Measurements from ENCODE around the gene ITIH4. TPM values are rescaled to one million over a fixed set of nuclear protein-coding genes. Genes with fewer than 3 reads are reported as not detected.

Gene ITIH4
- total and polyA plus RNA-seq, 9 of the 15 experiments (the other 6 are each of a cell fraction or from before 2014, with no cell fraction given) = 0.09 to 0.62 (median 0.20) TPM; not detected in 6

- in situ Hi-C loops (cut with MboI) = no loop called here
- CTCF ChIA-PET (ENCODE audit: low intra/inter-chr PET ratio) = interaction anchor here (0.7 kb wide), 1 partner anchor 375 kb away, joined by 6 read pairs; no protein-coding TSS in a partner anchor
- DNase-seq (ENCODE audit: extremely low read depth in 1 of 4, low spot score in 3 of 4) = peak; percentile 87 to 91 (median 90)
- intact Hi-C loops (cut with micrococcal nuclease) = no loop called here
- Histone ChIP-seq H3K9me3 (replicated peaks; ENCODE audit: control insufficient read depth, insufficient read depth, low read depth, low read length) (no peaks in the 10 kb centered on the region), H3K4me3 (peak within 1 kb of the TSS; percentile 80), H3K9ac (ENCODE audit: insufficient read depth in 1 of 2, low read depth in 2 of 2, low read length in 2 of 2) (peak within 1 kb of the TSS; percentile 83 to 87), H4K20me1 (replicated peaks; ENCODE audit: control insufficient read depth, insufficient read depth, low read length) (no peaks in the 10 kb centered on the region), H3K27me3 (ENCODE audit: control insufficient read depth in 2 of 2, insufficient read depth in 2 of 2, low read length in 2 of 2) (no peaks in the 10 kb centered on the region), H3K4me2 (ENCODE audit: insufficient read depth, low read length) (peak within 1 kb of the TSS; percentile 93), H3K27ac (ENCODE audit: extremely low read depth, low read depth, low read length) (peak within 1 kb of the TSS; percentile 88), H2AFZ (ENCODE audit: low read depth, low read length) (peak within 1 kb of the TSS; percentile 94), H3K79me2 (ENCODE audit: control insufficient read depth, insufficient read depth, low read length) (peaks cover 24% of the 10 kb centered on the region), H3K4me1 (replicated peaks in 1 of 2; ENCODE audit: control insufficient read depth in 2 of 2, insufficient read depth in 2 of 2, low read length in 2 of 2) (peaks cover 3 to 4% of the 10 kb centered on the region in 2 experiments; a peak in 2 of 5 replicates), H3K9me1 (ENCODE audit: control insufficient read depth, insufficient read depth, low read length) (no peaks in the 10 kb centered on the region), H3K36me3 (ENCODE audit: control insufficient read depth, insufficient read depth, low read length) (peaks cover 13% of the 10 kb centered on the region; the same call in 1 of the 3 replicates)
- BruUV-seq (replicated peaks) = no TSS peak
- FAIRE-seq = peak; percentile 82
- WGBS (ENCODE audit: insufficient coverage, low coverage, missing lambda C conversion rate) = under 1% methylated on average over 32 of the region's 67 CpGs
- POLR2A ChIA-PET = interaction anchor here (0.7 to 1.5 kb wide), 6 partner anchors 10 to 210 kb away, joined by 3 to 7 read pairs (median 4); no protein-coding TSS in a partner anchor
- ATAC-seq = peak; percentile 99
- no peak for TF ChIP-seq MIER1 (IDR thresholded peaks at IDR 0.05; ENCODE audit: low read depth)
- no peak for TF ChIP-seq PHTF2 (CRISPR knock-in tag; IDR thresholded peaks at IDR 0.05)
- TF ChIP-seq, protein P1, sequence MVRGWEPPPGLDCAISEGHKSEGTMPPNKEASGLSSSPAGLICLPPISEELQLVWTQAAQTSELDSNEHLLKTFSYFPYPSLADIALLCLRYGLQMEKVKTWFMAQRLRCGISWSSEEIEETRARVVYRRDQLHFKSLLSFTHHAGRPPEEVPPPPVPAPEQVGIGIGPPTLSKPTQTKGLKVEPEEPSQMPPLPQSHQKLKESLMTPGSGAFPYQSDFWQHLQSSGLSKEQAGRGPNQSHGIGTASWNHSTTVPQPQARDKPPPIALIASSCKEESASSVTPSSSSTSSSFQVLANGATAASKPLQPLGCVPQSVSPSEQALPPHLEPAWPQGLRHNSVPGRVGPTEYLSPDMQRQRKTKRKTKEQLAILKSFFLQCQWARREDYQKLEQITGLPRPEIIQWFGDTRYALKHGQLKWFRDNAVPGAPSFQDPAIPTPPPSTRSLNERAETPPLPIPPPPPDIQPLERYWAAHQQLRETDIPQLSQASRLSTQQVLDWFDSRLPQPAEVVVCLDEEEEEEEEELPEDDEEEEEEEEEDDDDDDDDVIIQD (CRISPR knock-in tag; IDR thresholded peaks at IDR 0.05) = no peak
- TF ChIP-seq, protein P2, sequence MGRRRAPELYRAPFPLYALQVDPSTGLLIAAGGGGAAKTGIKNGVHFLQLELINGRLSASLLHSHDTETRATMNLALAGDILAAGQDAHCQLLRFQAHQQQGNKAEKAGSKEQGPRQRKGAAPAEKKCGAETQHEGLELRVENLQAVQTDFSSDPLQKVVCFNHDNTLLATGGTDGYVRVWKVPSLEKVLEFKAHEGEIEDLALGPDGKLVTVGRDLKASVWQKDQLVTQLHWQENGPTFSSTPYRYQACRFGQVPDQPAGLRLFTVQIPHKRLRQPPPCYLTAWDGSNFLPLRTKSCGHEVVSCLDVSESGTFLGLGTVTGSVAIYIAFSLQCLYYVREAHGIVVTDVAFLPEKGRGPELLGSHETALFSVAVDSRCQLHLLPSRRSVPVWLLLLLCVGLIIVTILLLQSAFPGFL (CRISPR knock-in tag; IDR thresholded peaks at IDR 0.05) = no peak
- TF ChIP-seq TEAD1 (CRISPR knock-in tag; IDR thresholded peaks at IDR 0.05) = no peak
- no peak for TF ChIP-seq FOSL1 (tag; conservative IDR thresholded peaks at IDR 0.05)
- no peak for TF ChIP-seq ZNF445 (CRISPR knock-in tag; IDR thresholded peaks at IDR 0.05; ENCODE audit: low read depth)
- TF ChIP-seq NFXL1 (CRISPR knock-in tag; IDR thresholded peaks at IDR 0.05) = no peak
- no peak for TF ChIP-seq SRSF1 (IDR thresholded peaks at IDR 0.05; ENCODE audit: low read depth, low read length)
- no peak for TF ChIP-seq ZNF239 (CRISPR knock-in tag; IDR thresholded peaks at IDR 0.05)
- TF ChIP-seq, protein P3, sequence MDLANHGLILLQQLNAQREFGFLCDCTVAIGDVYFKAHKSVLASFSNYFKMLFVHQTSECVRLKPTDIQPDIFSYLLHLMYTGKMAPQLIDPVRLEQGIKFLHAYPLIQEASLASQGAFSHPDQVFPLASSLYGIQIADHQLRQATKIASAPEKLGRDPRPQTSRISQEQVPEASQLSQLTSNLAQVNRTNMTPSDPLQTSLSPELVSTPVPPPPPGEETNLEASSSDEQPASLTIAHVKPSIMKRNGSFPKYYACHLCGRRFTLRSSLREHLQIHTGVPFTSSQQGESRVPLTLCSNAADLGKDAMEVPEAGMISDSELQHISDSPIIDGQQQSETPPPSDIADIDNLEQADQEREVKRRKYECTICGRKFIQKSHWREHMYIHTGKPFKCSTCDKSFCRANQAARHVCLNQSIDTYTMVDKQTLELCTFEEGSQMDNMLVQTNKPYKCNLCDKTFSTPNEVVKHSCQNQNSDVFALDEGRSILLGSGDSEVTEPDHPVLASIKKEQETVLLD (IDR thresholded peaks at IDR 0.05) = no peak
- TF ChIP-seq, protein P4, sequence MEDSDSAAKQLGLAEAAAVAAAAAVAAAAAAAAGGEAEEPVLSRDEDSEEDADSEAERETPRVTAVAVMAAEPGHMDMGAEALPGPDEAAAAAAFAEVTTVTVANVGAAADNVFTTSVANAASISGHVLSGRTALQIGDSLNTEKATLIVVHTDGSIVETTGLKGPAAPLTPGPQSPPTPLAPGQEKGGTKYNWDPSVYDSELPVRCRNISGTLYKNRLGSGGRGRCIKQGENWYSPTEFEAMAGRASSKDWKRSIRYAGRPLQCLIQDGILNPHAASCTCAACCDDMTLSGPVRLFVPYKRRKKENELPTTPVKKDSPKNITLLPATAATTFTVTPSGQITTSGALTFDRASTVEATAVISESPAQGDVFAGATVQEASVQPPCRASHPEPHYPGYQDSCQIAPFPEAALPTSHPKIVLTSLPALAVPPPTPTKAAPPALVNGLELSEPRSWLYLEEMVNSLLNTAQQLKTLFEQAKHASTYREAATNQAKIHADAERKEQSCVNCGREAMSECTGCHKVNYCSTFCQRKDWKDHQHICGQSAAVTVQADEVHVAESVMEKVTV (CRISPR knock-in tag; IDR thresholded peaks at IDR 0.05) = no peak
- TF ChIP-seq CBX1 (IDR thresholded peaks at IDR 0.05; ENCODE audit: low read depth) = 0 out of 2 replicates have a peak, but pooled peaks have one; percentile 46
- TF ChIP-seq NR2F6 (CRISPR knock-in tag; IDR thresholded peaks at IDR 0.05) = no peak
- TF ChIP-seq RNF2 (IDR thresholded peaks at IDR 0.05) = peak; percentile 54; the same call in 1 of the 2 replicates
- TF ChIP-seq MEF2A (IDR thresholded peaks at IDR 0.05; ENCODE audit: control insufficient read depth, low read depth, low read length) = no peak
Measured at GRCh38 chr3:52770496-52771333, 59.8 kb downstream of the ITIH4 start, which contains the start of gene NEK4. NEK4 (minus strand) TSS chr3:52770940; CDS start chr3:52770746, 194 bp downstream.

Measured in K562 (cell line).